K562 (cell line): Measurements from ENCODE around the gene MROH8. TPM values are rescaled to one million over a fixed set of nuclear protein-coding genes. Genes with fewer than 3 reads are reported as not detected.
A peak's percentile ranks its signal among the peaks of the same experiment; 100 is the strongest.

Source experiments
- ATAC-seq: fragments of 200-7000 bp; cut with Tn5 transposase; 3 replicates; pipeline ENCODE4 v1.9.1; 2020; ENCODE audit warnings: moderate library complexity
- BruUV-seq: library from RNA; stranded (reverse); fragments of 400-500 nt; replicated peaks from 2 replicates; lab custom pipeline; 2021; lab: Mats Ljungman, UMichigan
- CTCF ChIA-PET: fragments of 300-600 bp; formaldehyde crosslinking; extraction: SDS; loops from one replicate; lab custom pipeline; 2021; ENCODE audit warnings: low intra/inter-chr PET ratio; lab: Yijun Ruan, JAX
- POLR2A ChIA-PET: fragments of 300-600, 350-650 bp; sonication (Branson Sonifier 250); formaldehyde crosslinking; extraction: SDS; loops from one replicate; lab custom pipeline; 2021; ENCODE audit warnings: antibody characterized with exemption, inconsistent platforms; lab: Yijun Ruan, JAX
- DNase-seq, 4 experiments: peaks; one replicate each; pipeline versions ENCODE4 v3.0.0 to v3.0.0-alpha.2; 2011 to 2018; ENCODE audit warnings: low spot score in 3 of 4, mixed read lengths in 3 of 4; ENCODE audit errors: extremely low read depth in 1 of 4
- FAIRE-seq: peaks from 2 replicates; lab custom pipeline; 2011; peaks lifted over from hg19 to GRCh38; lab: Jason Lieb, UNC
- H2AFZ ChIP-seq: 2 replicates; pipeline ENCODE4 v1.6.0; 2011; ENCODE audit warnings: low read depth, low read length, control low read depth, inconsistent platforms
- H3K27ac ChIP-seq: fragments of 200-600 bp; 3 replicates; pipeline ENCODE4 v1.8.0; 2011; ENCODE audit warnings: low read depth, mild to moderate bottlenecking, control low read depth, inconsistent platforms, low read length, moderate library complexity, mixed read lengths; ENCODE audit errors: extremely low read depth
- H3K27me3 ChIP-seq, 2 experiments: fragments of 300-600 bp in 1 of 2; 2 replicates in 1 of 2; 3 replicates in 1 of 2; pipeline versions ENCODE4 v1.6.0 to v1.8.0; 2011; ENCODE audit warnings: inconsistent platforms in 2 of 2, low read length in 2 of 2, mild to moderate bottlenecking in 1 of 2, mixed read lengths in 1 of 2, moderate library complexity in 1 of 2; ENCODE audit not compliant: control insufficient read depth in 2 of 2, insufficient read depth in 2 of 2
- H3K36me3 ChIP-seq: fragments of 300-600 bp; 3 replicates; pipeline ENCODE4 v1.8.0; 2011; ENCODE audit warnings: mild to moderate bottlenecking, low read length, inconsistent platforms; ENCODE audit not compliant: control insufficient read depth, insufficient read depth
- H3K4me1 ChIP-seq, 2 experiments: fragments of 200-600 bp in 1 of 2; replicated peaks in 1 of 2; 2 replicates in 1 of 2; 3 replicates in 1 of 2; pipeline versions ENCODE4 v1.5.1 to v1.8.0; 2011; ENCODE audit warnings: inconsistent platforms in 2 of 2, low read length in 2 of 2, mild to moderate bottlenecking in 1 of 2, mixed read lengths in 1 of 2, moderate library complexity in 1 of 2; ENCODE audit not compliant: control insufficient read depth in 2 of 2, insufficient read depth in 2 of 2
- H3K4me2 ChIP-seq: 2 replicates; pipeline ENCODE4 v1.6.1; 2011; ENCODE audit warnings: low read length, control low read depth, inconsistent platforms, mixed read lengths; ENCODE audit not compliant: insufficient read depth
- H3K4me3 ChIP-seq: fragments of 200-600 bp; sonication (generic), shearing (Covaris generic); 2 replicates; pipeline ENCODE4 v1.5.1; 2016; ENCODE audit warnings: control low read depth, inconsistent platforms
- H3K79me2 ChIP-seq: fragments of 200-600 bp; 3 replicates; pipeline ENCODE4 v1.8.0; 2011; ENCODE audit warnings: low read length, inconsistent platforms; ENCODE audit not compliant: control insufficient read depth, insufficient read depth
- H3K9ac ChIP-seq, 2 experiments: 2 replicates each; pipeline versions ENCODE4 v1.6.0 to v1.6.1; 2011; ENCODE audit warnings: low read depth in 2 of 2, low read length in 2 of 2, control low read depth in 1 of 2, inconsistent platforms in 1 of 2, mild to moderate bottlenecking in 1 of 2, mixed read lengths in 1 of 2; ENCODE audit not compliant: insufficient read depth in 1 of 2
- H3K9me1 ChIP-seq: one replicate; pipeline ENCODE4 v1.6.0; 2011; ENCODE audit warnings: inconsistent platforms, mild to moderate bottlenecking, low read length, moderate library complexity; ENCODE audit not compliant: control insufficient read depth, insufficient read depth
- H3K9me3 ChIP-seq: replicated peaks from 2 replicates; pipeline ENCODE4 v1.5.1; 2011; ENCODE audit warnings: low read depth, low read length, inconsistent platforms; ENCODE audit not compliant: control insufficient read depth, insufficient read depth
- H4K20me1 ChIP-seq: replicated peaks from 2 replicates; pipeline ENCODE4 v1.6.1; 2011; ENCODE audit warnings: low read length, inconsistent platforms, mixed read lengths; ENCODE audit not compliant: control insufficient read depth, insufficient read depth
- GABPB1 ChIP-seq: sonication (generic); formaldehyde crosslinking; IDR thresholded peaks from 2 replicates; pipeline ENCODE4 v1.8.0; 2022; ENCODE audit warnings: mild to moderate bottlenecking, missing genetic modification reagents
- KDM5B ChIP-seq: fragments of 200-600 bp; sonication (generic); IDR thresholded peaks from 2 replicates; pipeline ENCODE4 v1.6.1; 2012; ENCODE audit warnings: low read depth, mild to moderate bottlenecking, moderate library complexity, low read length, control low read depth, inconsistent platforms; ENCODE audit not compliant: insufficient replicate concordance
- PREB ChIP-seq: sonication (generic); formaldehyde crosslinking; IDR thresholded peaks from 2 replicates; pipeline ENCODE4 v1.8.1; 2023; ENCODE audit warnings: mild to moderate bottlenecking, missing genetic modification reagents
- RBM17 ChIP-seq: fragments of 200-400 bp; formaldehyde crosslinking; IDR thresholded peaks from 2 replicates; pipeline ENCODE4 v1.6.1; 2017; ENCODE audit warnings: low read depth, mild to moderate bottlenecking, low read length, borderline replicate concordance
- ZNF408 ChIP-seq: fragments of 250-450 bp; sonication (Bioruptor Pico); IDR thresholded peaks from 2 replicates; pipeline ENCODE4 v1.4.0; 2020; ENCODE audit warnings: low read depth, mild to moderate bottlenecking, moderate library complexity
- whole genome bisulfite sequencing: fragments of 100-300 bp; shearing (Covaris generic); methylation state at CpG from one replicate; pipeline ENCODE4 v1.1.6; 2016; ENCODE audit warnings: low coverage, mixed read lengths; ENCODE audit not compliant: insufficient coverage; ENCODE audit errors: missing lambda C conversion rate; 5-methylcytosine and 5-hydroxymethylcytosine counted together
- in situ Hi-C: fragments of 300-500 bp; cut with MboI; formaldehyde crosslinking; loops from 4 replicates; pipeline ENCODE4 v1.15.0; 2018; ENCODE audit warnings: inconsistent platforms, mixed read lengths
- intact Hi-C: fragments of 100-400 bp; cut with micrococcal nuclease; formaldehyde crosslinking; loops from 2 replicates; pipeline ENCODE4 v1.14.2; 2022
- polyA plus RNA-seq, 8 experiments: library from polyadenylated mRNA; depleted of rRNA in 4 of 8; stranded (reverse) in 5 of 8; unstranded in 3 of 8; fragments of >200 nt; fragmentation: Nextera tagmentation in 2 of 8; fragmentation: Illumina TruSeq in 1 of 8; extraction: Ambion mirVana in 2 of 8; extraction: Trizol in 1 of 8; gene quantifications; 2 replicates each; pipeline versions ENCODE4 v1.2.1 to v1.2.3, GENCODE V29; 2011 to 2014; ENCODE audit warnings: inconsistent platforms in 1 of 8, missing spikeins in 1 of 8
- total RNA-seq, 7 experiments: library from RNA; depleted of rRNA in 6 of 7; stranded (reverse); fragments of >200 nt in 6 of 7; fragmentation: Illumina TruSeq in 2 of 7; extraction: Trizol in 2 of 7; gene quantifications; 2 replicates each; pipeline versions ENCODE4 v1.2.1 to v1.2.3, GENCODE V29; 2011 to 2021; ENCODE audit warnings: low replicate concordance in 1 of 7
- TF ChIP-seq, protein P1 (sequence below): fragments of 250-450 bp; sonication (Bioruptor Pico); IDR thresholded peaks from 2 replicates; pipeline ENCODE4 v1.8.0; 2021; ENCODE audit warnings: borderline replicate concordance, mild to moderate bottlenecking, moderate library complexity; ENCODE audit not compliant: poor library complexity, severe bottlenecking
- TF ChIP-seq, protein P2 (sequence below): sonication (generic); formaldehyde crosslinking; IDR thresholded peaks from 2 replicates; pipeline ENCODE4 v1.8.0; 2022; ENCODE audit warnings: mild to moderate bottlenecking, missing genetic modification reagents

The MROH8 gene
- total and polyA plus RNA-seq, 9 of the 15 experiments (the other 6 are each of a cell fraction or from before 2014, with no cell fraction given): 0.21 to 1.5 (median 0.78) TPM

- peaks cover 67% of the 10 kb centered on the region for H3K36me3 ChIP-seq
- in situ Hi-C loops: no loop called here
- POLR2A ChIA-PET: no interaction called here
Observed at GRCh38 chr20:37055276-37055675, 124.1 kb downstream of the MROH8 start.

More at GRCh38 chr20:37055276-37055675, 124.1 kb downstream of the MROH8 start:
- intact Hi-C loops: no loop called here
- H3K79me2 ChIP-seq: no peaks in the 10 kb centered on the region
- H3K4me2 ChIP-seq: no peak overlapping the region
- H3K27ac ChIP-seq: no peak overlapping the region
- H2AFZ ChIP-seq: no peak overlapping the region
- no peak for FAIRE-seq
- no peak for ATAC-seq
- no peak for TF ChIP-seq GABPB1 (CRISPR knock-in tag)
- TF ChIP-seq, protein P1, sequence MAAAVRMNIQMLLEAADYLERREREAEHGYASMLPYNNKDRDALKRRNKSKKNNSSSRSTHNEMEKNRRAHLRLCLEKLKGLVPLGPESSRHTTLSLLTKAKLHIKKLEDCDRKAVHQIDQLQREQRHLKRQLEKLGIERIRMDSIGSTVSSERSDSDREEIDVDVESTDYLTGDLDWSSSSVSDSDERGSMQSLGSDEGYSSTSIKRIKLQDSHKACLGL (CRISPR knock-in tag): no peak
- TF ChIP-seq RBM17: no peak
- no peak for TF ChIP-seq KDM5B
- TF ChIP-seq, protein P2, sequence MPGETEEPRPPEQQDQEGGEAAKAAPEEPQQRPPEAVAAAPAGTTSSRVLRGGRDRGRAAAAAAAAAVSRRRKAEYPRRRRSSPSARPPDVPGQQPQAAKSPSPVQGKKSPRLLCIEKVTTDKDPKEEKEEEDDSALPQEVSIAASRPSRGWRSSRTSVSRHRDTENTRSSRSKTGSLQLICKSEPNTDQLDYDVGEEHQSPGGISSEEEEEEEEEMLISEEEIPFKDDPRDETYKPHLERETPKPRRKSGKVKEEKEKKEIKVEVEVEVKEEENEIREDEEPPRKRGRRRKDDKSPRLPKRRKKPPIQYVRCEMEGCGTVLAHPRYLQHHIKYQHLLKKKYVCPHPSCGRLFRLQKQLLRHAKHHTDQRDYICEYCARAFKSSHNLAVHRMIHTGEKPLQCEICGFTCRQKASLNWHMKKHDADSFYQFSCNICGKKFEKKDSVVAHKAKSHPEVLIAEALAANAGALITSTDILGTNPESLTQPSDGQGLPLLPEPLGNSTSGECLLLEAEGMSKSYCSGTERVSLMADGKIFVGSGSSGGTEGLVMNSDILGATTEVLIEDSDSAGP (CRISPR knock-in tag): no peak
- TF ChIP-seq PREB (CRISPR knock-in tag): no peak
- TF ChIP-seq ZNF408 (CRISPR knock-in tag): no peak
- H3K4me3 ChIP-seq: no peak overlapping the region
- CTCF ChIA-PET: interaction anchor here (0.7 kb wide), 1 partner anchor 352 kb away, joined by 3 read pairs; no protein-coding TSS in a partner anchor
- no peaks in the 10 kb centered on the region for H4K20me1 ChIP-seq
- BruUV-seq: TSS peak; percentile 21
- no peaks in the 10 kb centered on the region for H3K27me3 ChIP-seq
- no peak overlapping the region for H3K9ac ChIP-seq
- H3K4me1 ChIP-seq: no peaks in the 10 kb centered on the region
- DNase-seq: no peak
- no peaks in the 10 kb centered on the region for H3K9me1 ChIP-seq
- 90% methylated on average over 3 of the region's 3 CpGs for WGBS
- no peaks in the 10 kb centered on the region for H3K9me3 ChIP-seq
